Nephron (organoid): ENCODE measurements around the gene TMEM244.

Experiments used
- H3K27ac Mint-ChIP-seq, 3 experiments: 2 replicates each; pipeline ENCODE4 v1.8.0; 2020; ENCODE audit warnings: mixed read lengths in 3 of 3, mild to moderate bottlenecking in 2 of 3, moderate library complexity in 1 of 3
- H3K27me3 Mint-ChIP-seq: 2 replicates; pipeline ENCODE4 v1.8.0; 2021; ENCODE audit warnings: low read depth, mild to moderate bottlenecking, moderate library complexity, mixed read lengths
- H3K36me3 Mint-ChIP-seq: 2 replicates; pipeline ENCODE4 v1.8.0; 2020; ENCODE audit warnings: low read depth, mixed read lengths
- H3K4me1 Mint-ChIP-seq: 2 replicates; pipeline ENCODE4 v1.8.0; 2020; ENCODE audit warnings: mixed read lengths
- H3K4me3 Mint-ChIP-seq, 3 experiments: 2 replicates each; pipeline ENCODE4 v1.8.0; 2020; ENCODE audit warnings: mild to moderate bottlenecking in 3 of 3, mixed read lengths in 3 of 3, moderate library complexity in 2 of 3
- H3K9me3 Mint-ChIP-seq: 2 replicates; pipeline ENCODE4 v1.8.0; 2020; ENCODE audit warnings: mixed read lengths
- CTCF ChIP-seq, 3 experiments: fragments of 200-600 bp; sonication (generic); IDR thresholded peaks; one replicate each; pipeline ENCODE4 v1.5.0; 2021; ENCODE audit warnings: antibody characterized with exemption in 3 of 3; ENCODE audit not compliant: unreplicated experiment in 3 of 3

Gene TMEM244

GRCh38 chr6:129793447-129793846 lies 67.7 kb downstream of the TMEM244 start:
- peaks cover 17% of the 10 kb centered on the region for H3K27me3 Mint-ChIP-seq
- H3K4me3 Mint-ChIP-seq, result no peak overlapping the region
- TF ChIP-seq CTCF (IDR thresholded peaks at IDR 0.05; ENCODE audit: unreplicated experiment in 3 of 3), result no peak
- no peak overlapping the region for H3K27ac Mint-ChIP-seq
- H3K4me1 Mint-ChIP-seq, result peaks cover 14% of the 10 kb centered on the region
- no peaks in the 10 kb centered on the region for H3K36me3 Mint-ChIP-seq
- no peaks in the 10 kb centered on the region for H3K9me3 Mint-ChIP-seq

GRCh38 chr6:129792049-129792448 lies 69.1 kb downstream of the TMEM244 start:
- H3K9me3 Mint-ChIP-seq, result no peaks in the 10 kb centered on the region
- no peak for TF ChIP-seq CTCF (IDR thresholded peaks at IDR 0.05; ENCODE audit: unreplicated experiment in 3 of 3)
- H3K4me1 Mint-ChIP-seq, result peaks cover 17% of the 10 kb centered on the region
- H3K27ac Mint-ChIP-seq, result no peak overlapping the region
- no peak overlapping the region for H3K4me3 Mint-ChIP-seq
- H3K27me3 Mint-ChIP-seq, result peaks cover 17% of the 10 kb centered on the region
- H3K36me3 Mint-ChIP-seq, result no peaks in the 10 kb centered on the region

- no peaks in the 10 kb centered on the region for H3K36me3 Mint-ChIP-seq
- peaks cover 12% of the 10 kb centered on the region for H3K27me3 Mint-ChIP-seq
- no peak overlapping the region for H3K27ac Mint-ChIP-seq
- no peak overlapping the region for H3K4me3 Mint-ChIP-seq
- peaks cover 19% of the 10 kb centered on the region for H3K4me1 Mint-ChIP-seq
- TF ChIP-seq CTCF (IDR thresholded peaks at IDR 0.05; ENCODE audit: unreplicated experiment in 3 of 3), result no peak
- H3K9me3 Mint-ChIP-seq, result no peaks in the 10 kb centered on the region
These were observed 70.3 kb downstream of the TMEM244 start for GRCh38 chr6:129790785-129791184.

GRCh38 chr6:129789974-129790373 lies 71.1 kb downstream of the TMEM244 start:
- H3K9me3 Mint-ChIP-seq, result no peaks in the 10 kb centered on the region
- peaks cover 9% of the 10 kb centered on the region for H3K27me3 Mint-ChIP-seq
- H3K4me1 Mint-ChIP-seq, result peaks cover 27% of the 10 kb centered on the region
- no peak for TF ChIP-seq CTCF (IDR thresholded peaks at IDR 0.05; ENCODE audit: unreplicated experiment in 3 of 3)
- H3K27ac Mint-ChIP-seq, result no peak overlapping the region
- H3K4me3 Mint-ChIP-seq, result no peak overlapping the region
- no peaks in the 10 kb centered on the region for H3K36me3 Mint-ChIP-seq

DNA sequence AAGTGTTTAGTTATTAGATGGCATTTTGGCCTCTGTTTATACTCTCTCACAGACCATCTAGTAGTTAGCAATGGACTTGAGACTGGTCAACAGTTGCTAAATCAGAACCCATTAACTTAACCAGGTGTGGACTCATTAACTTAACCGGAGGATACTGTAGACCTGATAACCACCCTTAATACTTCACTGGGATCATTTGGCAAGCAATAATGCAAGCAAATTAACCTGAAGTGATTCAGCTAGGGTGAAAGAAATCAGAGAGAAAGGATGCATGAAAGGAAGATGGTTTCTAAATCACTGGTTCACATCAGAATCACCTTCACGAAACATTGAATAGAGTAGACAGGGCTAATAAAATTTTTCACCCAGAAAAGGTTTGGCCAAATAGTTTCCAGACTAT lies 73.3 kb downstream of the TMEM244 start:
- no peak overlapping the region for H3K27ac Mint-ChIP-seq
- H3K27me3 Mint-ChIP-seq, result no peaks in the 10 kb centered on the region

More for the DNA sequence above, 73.3 kb downstream of the TMEM244 start:
- TF ChIP-seq CTCF (IDR thresholded peaks at IDR 0.05; ENCODE audit: unreplicated experiment in 3 of 3), result no peak
- Mint-ChIP-seq H3K36me3 (no peaks in the 10 kb centered on the region), H3K4me1 (peaks cover 32% of the 10 kb centered on the region), H3K9me3 (peaks cover 1% of the 10 kb centered on the region), H3K4me3 (no peak overlapping the region)
